Measurements from ENCODE around the gene RBBP9. TPM values are rescaled to one million over a fixed set of nuclear protein-coding genes. Genes with fewer than 3 reads are reported as not detected.

RBBP9 gene
- total RNA-seq = 5.6 TPM
- long read RNA-seq, partial matches to known transcripts = 0 of 3 reads
- long read RNA-seq, other reads (novel, unspliced or antisense) = 0 of 3 reads

GRCh38 chr20:18496740-18497592 is at the start of gene RBBP9:
Gene RBBP9, minus strand, starts transcription at chr20:18497225. Its CDS starts 58 bp downstream, at chr20:18497167.
- peak; percentile 89 for DNase-seq
- Histone ChIP-seq H3K36me3 (no peaks in the 10 kb centered on the region), H3K4me3 (peak within 1 kb of the TSS; percentile 88), H3K27ac (replicated peaks) (peak within 1 kb of the TSS; percentile 73), H3K27me3 (ENCODE audit: low read depth) (peaks cover 3% of the 10 kb centered on the region), H3K4me1 (peaks cover 32% of the 10 kb centered on the region), H3K9me3 (replicated peaks) (no peaks in the 10 kb centered on the region)
- intact Hi-C loops (cut with micrococcal nuclease) = no loop called here
- no peak for TF ChIP-seq CTCF (IDR thresholded peaks at IDR 0.05; ENCODE audit: borderline replicate concordance)

DNA sequence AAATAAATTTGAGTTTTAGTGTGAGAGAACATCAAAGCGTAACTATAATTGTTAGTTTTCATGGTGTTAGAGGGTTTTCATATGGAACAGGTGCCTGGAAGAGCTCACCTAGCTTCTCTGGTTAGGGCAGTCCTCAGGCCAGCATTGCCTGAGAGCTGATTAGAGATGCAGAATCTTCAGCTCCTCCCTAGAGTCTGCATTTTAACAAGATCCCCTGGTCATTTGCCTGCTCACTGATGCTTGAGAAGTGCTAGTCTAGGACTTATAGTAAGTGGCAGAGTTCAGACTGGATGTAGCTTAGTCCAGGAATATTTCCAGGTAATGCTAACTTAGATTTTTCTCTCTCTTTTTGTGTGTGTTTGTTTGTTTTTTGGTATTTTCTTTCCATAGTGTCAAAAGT is 48.5 kb upstream of the RBBP9 start:
- DNase-seq = no peak
- no peak overlapping the region for H3K27ac ChIP-seq (replicated peaks)
- no peaks in the 10 kb centered on the region for H3K9me3 ChIP-seq (replicated peaks)
- H3K4me3 ChIP-seq = no peak overlapping the region
- H3K4me1 ChIP-seq = no peaks in the 10 kb centered on the region
- H3K27me3 ChIP-seq (ENCODE audit: low read depth) = no peaks in the 10 kb centered on the region
- H3K36me3 ChIP-seq = peaks cover 94% of the 10 kb centered on the region
- intact Hi-C loops (cut with micrococcal nuclease) = no loop called here
- no peak for TF ChIP-seq CTCF (IDR thresholded peaks at IDR 0.05; ENCODE audit: borderline replicate concordance)

DNA sequence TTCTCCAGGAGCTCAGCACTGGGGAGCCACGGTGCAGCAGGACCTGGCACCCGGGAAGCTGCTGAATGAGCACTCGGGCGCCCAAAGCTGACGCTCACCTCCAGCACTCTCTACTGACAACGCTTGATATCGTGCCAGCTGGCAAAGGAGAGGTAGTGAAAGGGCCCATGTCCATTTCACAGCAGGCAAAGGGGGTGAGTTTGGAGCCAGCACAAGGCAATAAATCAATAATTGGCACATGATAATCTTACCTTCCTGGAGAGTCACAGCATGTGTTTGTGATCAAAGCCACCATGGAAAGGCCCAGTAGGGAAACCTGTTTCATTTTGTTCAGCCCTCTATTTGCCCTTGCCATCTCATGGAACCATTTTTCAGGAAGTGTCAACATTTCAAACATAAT is 46.9 kb upstream of the RBBP9 start:
- DNase-seq = peak; percentile 20
- Histone ChIP-seq H3K4me1 (no peaks in the 10 kb centered on the region), H3K27ac (replicated peaks) (no peak overlapping the region), H3K36me3 (peaks cover 90% of the 10 kb centered on the region), H3K9me3 (replicated peaks) (no peaks in the 10 kb centered on the region), H3K27me3 (ENCODE audit: low read depth) (no peaks in the 10 kb centered on the region), H3K4me3 (no peak overlapping the region)
- intact Hi-C loops (cut with micrococcal nuclease) = no loop called here
- no peak for TF ChIP-seq CTCF (IDR thresholded peaks at IDR 0.05; ENCODE audit: borderline replicate concordance)

- no peaks in the 10 kb centered on the region for H3K9me3 ChIP-seq (replicated peaks)
- no peak overlapping the region for H3K27ac ChIP-seq (replicated peaks)
- no peaks in the 10 kb centered on the region for H3K4me1 ChIP-seq
- H3K36me3 ChIP-seq = peaks cover 88% of the 10 kb centered on the region
- no peaks in the 10 kb centered on the region for H3K27me3 ChIP-seq (ENCODE audit: low read depth)
- intact Hi-C loops (cut with micrococcal nuclease) = no loop called here
- TF ChIP-seq CTCF (IDR thresholded peaks at IDR 0.05; ENCODE audit: borderline replicate concordance) = no peak
- no peak overlapping the region for H3K4me3 ChIP-seq
- no peak for DNase-seq
Measured at GRCh38 chr20:18543216-18543615, 46.2 kb upstream of the RBBP9 start.

DNA sequence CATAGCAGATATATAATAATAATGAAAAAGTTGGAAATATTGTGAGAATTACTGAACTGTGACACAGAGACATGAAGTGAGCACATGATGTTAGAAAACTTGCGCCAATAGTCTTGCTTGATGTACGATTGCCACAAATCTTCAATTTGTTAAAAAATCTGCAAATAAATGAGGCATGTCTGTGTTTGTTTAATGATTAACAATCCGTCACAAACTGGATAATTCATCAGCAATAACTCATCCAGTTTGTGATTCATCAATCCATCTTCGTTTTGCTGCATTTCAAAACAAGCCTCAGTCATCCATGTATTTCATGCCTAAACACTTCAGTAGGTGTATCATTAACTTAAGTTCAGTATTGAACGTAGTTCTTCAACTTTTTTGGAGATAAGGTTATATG is 44.7 kb upstream of the RBBP9 start:
- TF ChIP-seq CTCF (IDR thresholded peaks at IDR 0.05; ENCODE audit: borderline replicate concordance) = no peak
- no peaks in the 10 kb centered on the region for H3K27me3 ChIP-seq (ENCODE audit: low read depth)
- no peaks in the 10 kb centered on the region for H3K4me1 ChIP-seq
- H3K36me3 ChIP-seq = peaks cover 81% of the 10 kb centered on the region
- H3K4me3 ChIP-seq = no peak overlapping the region
- no peak for DNase-seq
- no peak overlapping the region for H3K27ac ChIP-seq (replicated peaks)
- intact Hi-C loops (cut with micrococcal nuclease) = no loop called here
- H3K9me3 ChIP-seq (replicated peaks) = no peaks in the 10 kb centered on the region
